ENCODE data around the gene L3MBTL3.

L3MBTL3 gene

GRCh38 chr6:130018292-130018743, at the start of gene L3MBTL3:
TSS of gene L3MBTL3 (plus strand) at chr6:130018581. CDS start at chr6:130042700, 24,119 bp downstream.
- DNase-seq, result peak; percentile 28

- DNase-seq, result no peak
Measured at GRCh38 chr6:129969064-129969463, 49.3 kb upstream of the L3MBTL3 start.

DNA sequence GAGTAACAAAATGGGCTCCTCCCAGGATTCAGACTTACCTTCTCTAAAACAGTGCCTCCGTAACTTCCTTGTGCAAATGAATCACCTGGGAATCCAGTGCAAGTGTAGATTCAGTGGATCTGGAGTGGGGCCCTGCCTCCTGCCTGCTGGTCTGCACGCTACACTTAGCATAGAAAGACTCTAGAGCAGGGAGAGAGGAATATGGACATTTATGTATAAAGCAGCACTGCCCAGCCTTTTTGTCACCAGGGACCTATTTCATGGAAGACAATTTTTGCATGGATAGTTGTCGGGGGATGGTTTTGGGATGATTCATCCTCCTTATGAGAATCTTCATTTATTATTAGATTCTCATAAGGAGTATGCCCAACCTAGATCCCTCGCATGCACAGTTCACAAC, 42.3 kb upstream of the L3MBTL3 start:
- no peak for DNase-seq

DNA sequence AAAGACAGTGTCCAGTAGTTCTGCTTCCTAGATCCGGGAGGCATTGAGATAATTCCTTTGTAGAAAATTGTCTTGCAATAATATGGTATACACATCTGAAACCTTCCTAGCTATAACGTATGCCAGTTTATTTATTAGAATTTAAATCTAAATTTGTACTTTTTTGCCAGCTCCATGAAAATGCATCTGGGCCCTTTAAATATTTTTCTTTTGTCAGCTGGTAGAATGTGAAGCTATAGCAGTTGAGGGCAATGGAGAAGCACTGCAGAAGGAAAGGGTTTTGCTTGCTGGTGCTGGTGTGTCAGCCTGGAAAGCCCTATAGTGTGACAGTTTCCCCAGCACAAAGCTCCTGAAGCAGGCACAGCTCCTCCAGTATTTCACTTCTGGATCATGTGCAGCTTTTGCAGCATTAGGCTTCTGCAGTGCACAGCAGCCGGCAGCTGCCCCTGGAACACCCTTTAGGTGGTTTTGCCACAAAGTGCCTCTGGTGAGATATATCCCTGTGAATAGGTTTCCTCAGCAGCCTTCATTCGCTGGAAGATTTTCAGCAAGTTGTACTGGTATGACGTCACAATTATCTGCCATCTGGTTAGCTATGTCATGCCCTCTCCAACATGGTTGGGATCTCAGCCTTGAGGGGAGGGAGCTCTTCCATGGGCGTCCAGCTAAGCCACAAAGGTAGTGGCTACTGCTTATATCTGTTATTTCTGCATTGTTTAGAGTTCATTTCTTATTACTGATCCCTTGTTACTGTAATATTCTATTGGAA, 40.0 kb upstream of the L3MBTL3 start:
- no peak for DNase-seq

- no peak for DNase-seq
Measured at GRCh38 chr6:129980821-129981220, 37.6 kb upstream of the L3MBTL3 start.

- no peak for DNase-seq
Measured at GRCh38 chr6:129981598-129981997, 36.8 kb upstream of the L3MBTL3 start.

- DNase-seq, result no peak
Measured at GRCh38 chr6:129989396-129989795, 29.0 kb upstream of the L3MBTL3 start.

GRCh38 chr6:129992881-129993280, 25.5 kb upstream of the L3MBTL3 start:
- DNase-seq, result no peak

GRCh38 chr6:129994410-129994809, 24.0 kb upstream of the L3MBTL3 start:
- DNase-seq, result no peak

GRCh38 chr6:129996387-129996786, 22.0 kb upstream of the L3MBTL3 start:
- DNase-seq, result no peak

GRCh38 chr6:130000526-130001421, 17.6 kb upstream of the L3MBTL3 start:
- no peak for DNase-seq

GRCh38 chr6:130008236-130008873, 10.0 kb upstream of the L3MBTL3 start:
- no peak for DNase-seq

DNA sequence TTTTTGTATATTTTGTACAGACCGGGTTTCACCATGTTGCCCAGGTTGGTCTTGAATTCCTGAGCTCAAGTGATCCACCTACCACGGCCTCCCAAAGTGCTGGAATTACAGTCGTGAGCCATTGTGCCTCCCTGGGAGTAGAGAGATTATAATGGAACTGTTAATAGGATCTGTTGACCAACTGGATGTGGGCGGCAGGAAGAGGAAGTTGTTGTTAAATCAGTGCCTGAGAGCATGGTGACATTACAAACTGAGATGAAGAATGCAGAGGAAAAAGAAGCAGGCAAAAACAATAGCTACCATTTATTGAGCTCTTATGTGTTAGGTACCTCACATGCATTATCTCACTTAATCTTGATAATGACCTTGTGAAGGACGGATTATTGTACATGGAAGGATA, 9.2 kb upstream of the L3MBTL3 start:
- DNase-seq, result no peak

DNA sequence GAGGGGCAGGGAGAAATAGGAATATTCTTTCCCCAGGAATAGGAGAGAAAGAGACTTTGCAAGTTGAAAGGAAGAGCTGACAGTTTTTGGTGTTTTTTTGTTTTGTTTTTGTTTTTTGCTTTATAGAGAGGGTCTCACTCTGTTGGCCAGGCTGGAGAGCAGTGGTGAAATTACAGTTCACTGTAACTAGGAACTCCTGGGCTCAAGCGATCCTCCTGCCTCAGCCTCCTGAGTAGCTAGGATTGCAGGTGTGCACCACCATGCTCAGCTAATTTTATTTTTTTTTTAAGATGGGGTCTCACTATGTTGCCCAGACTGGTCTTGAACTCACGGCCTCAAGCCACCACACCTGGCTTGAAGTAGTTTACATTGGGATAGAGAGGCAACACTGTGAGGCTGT, 8.0 kb upstream of the L3MBTL3 start:
- no peak for DNase-seq

- no peak for DNase-seq
Measured at GRCh38 chr6:130012728-130013127, 5.7 kb upstream of the L3MBTL3 start.

GRCh38 chr6:130018744-130019325, 454 bp downstream of the L3MBTL3 start:
- DNase-seq, result no peak

- DNase-seq, result no peak
Measured at GRCh38 chr6:130019326-130020072, 1.1 kb downstream of the L3MBTL3 start.

DNA sequence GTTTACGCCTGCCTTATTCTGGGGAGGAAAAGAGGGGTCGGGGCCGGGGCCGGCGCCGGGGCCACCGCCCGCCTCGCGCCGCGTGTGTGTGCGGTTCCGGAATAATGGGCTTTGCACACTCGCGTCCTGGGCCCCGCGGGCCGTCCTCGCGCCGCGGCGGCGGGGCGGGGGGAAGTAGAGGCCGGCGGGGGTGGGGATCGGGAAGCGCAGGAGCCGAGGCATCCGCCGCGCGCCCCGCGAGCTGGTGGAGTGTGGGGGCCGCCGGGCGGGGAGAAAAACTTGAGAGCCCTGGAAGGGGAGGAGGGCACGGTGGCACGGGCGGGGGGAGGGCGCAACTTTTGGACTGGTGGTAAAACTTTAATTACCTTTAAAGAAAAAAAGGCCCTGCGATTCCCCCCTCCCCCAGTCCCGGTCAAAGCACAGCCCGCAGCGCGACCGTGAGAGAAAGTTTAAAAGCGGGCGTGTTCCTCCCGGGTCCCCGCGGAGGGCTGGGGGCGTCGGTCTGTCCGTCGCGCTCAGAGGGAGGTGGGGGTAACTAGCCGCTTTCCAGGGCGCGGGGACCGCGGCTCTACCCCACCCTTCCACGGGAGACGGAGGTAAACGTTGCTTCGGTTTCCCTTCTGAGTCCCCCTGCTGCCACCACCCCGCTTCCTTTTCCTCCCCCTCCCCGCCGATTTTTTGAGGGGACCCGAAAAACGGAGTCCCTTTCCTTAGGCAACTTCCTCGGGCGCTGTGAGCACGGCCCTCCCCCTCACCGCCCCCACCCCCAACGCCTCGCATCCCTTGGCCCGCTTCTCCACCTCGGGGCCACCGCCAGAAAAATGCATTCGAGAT, 1.9 kb downstream of the L3MBTL3 start:
- no peak for DNase-seq

- DNase-seq, result peak; percentile 24
Measured at GRCh38 chr6:130020907-130021629, 2.7 kb downstream of the L3MBTL3 start.

DNA sequence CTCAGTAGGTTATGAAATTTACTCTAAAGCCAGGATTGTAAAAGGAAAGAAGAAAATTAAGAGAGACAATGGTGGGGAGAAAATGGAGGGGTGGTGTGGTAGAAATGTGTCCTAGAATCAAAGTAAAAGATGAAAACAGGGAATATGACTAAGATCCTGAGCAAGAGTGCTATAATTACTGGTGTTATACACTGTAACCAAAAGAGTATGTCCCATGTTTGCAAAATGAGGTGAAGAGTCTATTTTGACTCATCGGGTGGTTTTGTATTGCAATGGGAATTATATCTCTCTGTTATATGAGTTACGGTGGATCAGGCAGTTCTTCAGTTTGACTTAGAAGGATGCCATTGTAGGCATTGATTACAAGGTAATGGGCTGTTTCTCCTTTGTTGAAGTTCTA, 8.5 kb downstream of the L3MBTL3 start:
- no peak for DNase-seq

- DNase-seq, result no peak
Measured at GRCh38 chr6:130027948-130028347, 9.6 kb downstream of the L3MBTL3 start.
